Mesenchymal stem cell (in vitro differentiated cells and primary cell): Measurements from ENCODE around the gene DTNB.
A peak's percentile ranks its signal among the peaks of the same experiment; 100 is the strongest.

Experiments
- DNase-seq: peaks from one replicate; pipeline ENCODE4 v3.0.0-alpha.2; 2013
- H2AFZ ChIP-seq: one replicate; pipeline ENCODE4 v1.6.1; 2013; ENCODE audit warnings: low read depth, mild to moderate bottlenecking, control low read depth, inconsistent platforms, low read length, moderate library complexity
- H2AK5ac ChIP-seq: 2 replicates; pipeline ENCODE4 v1.6.1; 2013; ENCODE audit warnings: low read length, moderate library complexity, mild to moderate bottlenecking, inconsistent platforms; ENCODE audit not compliant: severe bottlenecking
- H2BK120ac ChIP-seq: one replicate; pipeline ENCODE4 v1.6.1; 2013; ENCODE audit warnings: low read depth, mild to moderate bottlenecking, inconsistent platforms, low read length, moderate library complexity
- H2BK12ac ChIP-seq, 2 experiments: one replicate each; pipeline ENCODE4 v1.6.1; 2013; ENCODE audit warnings: inconsistent platforms in 2 of 2, low read length in 2 of 2, mild to moderate bottlenecking in 2 of 2, moderate library complexity in 2 of 2, control low read depth in 1 of 2
- H2BK15ac ChIP-seq: one replicate; pipeline ENCODE4 v1.6.1; 2013; ENCODE audit warnings: mild to moderate bottlenecking, low read depth, inconsistent platforms; ENCODE audit not compliant: poor library complexity, severe bottlenecking
- H2BK5ac ChIP-seq: 2 replicates; pipeline ENCODE4 v1.6.1; 2013; ENCODE audit warnings: low read depth, mild to moderate bottlenecking, low read length, control low read depth, inconsistent platforms; ENCODE audit not compliant: poor library complexity, severe bottlenecking
- H3K14ac ChIP-seq, 2 experiments: one replicate each; pipeline ENCODE4 v1.6.1; 2013; ENCODE audit warnings: inconsistent platforms in 2 of 2, low read length in 2 of 2, control low read depth in 1 of 2, mild to moderate bottlenecking in 1 of 2, moderate library complexity in 1 of 2
- H3K18ac ChIP-seq, 2 experiments: one replicate each; pipeline ENCODE4 v1.6.1; 2013; ENCODE audit warnings: inconsistent platforms in 2 of 2, low read length in 2 of 2, control low read depth in 1 of 2, low read depth in 1 of 2, mild to moderate bottlenecking in 1 of 2
- H3K23ac ChIP-seq, 2 experiments: one replicate each; pipeline ENCODE4 v1.6.1; 2013; ENCODE audit warnings: inconsistent platforms in 2 of 2, low read length in 2 of 2, mild to moderate bottlenecking in 2 of 2, moderate library complexity in 2 of 2, control low read depth in 1 of 2
- H3K27ac ChIP-seq: 2 replicates; pipeline ENCODE4 v1.5.1; 2013; ENCODE audit warnings: mild to moderate bottlenecking, moderate library complexity, low read length, control low read depth, inconsistent platforms; ENCODE audit not compliant: poor library complexity, severe bottlenecking
- H3K27me3 ChIP-seq, 2 experiments: 2 replicates each; pipeline versions ENCODE4 v1.6.1 to v1.7.0; 2013; ENCODE audit warnings: low read length in 2 of 2, mild to moderate bottlenecking in 2 of 2, moderate library complexity in 2 of 2, control low read depth in 1 of 2, inconsistent platforms in 1 of 2; ENCODE audit not compliant: control insufficient read depth in 1 of 2, insufficient read depth in 1 of 2
- H3K36me3 ChIP-seq, 2 experiments: 2 replicates each; pipeline versions ENCODE4 v1.6.1 to v1.7.0; 2013; ENCODE audit warnings: low read length in 2 of 2, control low read depth in 1 of 2, inconsistent platforms in 1 of 2, low read depth in 1 of 2, mild to moderate bottlenecking in 1 of 2; ENCODE audit not compliant: insufficient read depth in 2 of 2, control insufficient read depth in 1 of 2
- H3K4ac ChIP-seq, 2 experiments: one replicate each; pipeline ENCODE4 v1.6.1; 2013; ENCODE audit warnings: inconsistent platforms in 2 of 2, low read length in 2 of 2, mild to moderate bottlenecking in 2 of 2, moderate library complexity in 2 of 2, control low read depth in 1 of 2, low read depth in 1 of 2
- H3K4me1 ChIP-seq: 2 replicates; pipeline ENCODE4 v1.6.1; 2013; ENCODE audit warnings: low read depth, low read length, control low read depth; ENCODE audit not compliant: control insufficient read depth, insufficient read depth
- H3K4me2 ChIP-seq: 2 replicates; pipeline ENCODE4 v1.6.1; 2013; ENCODE audit warnings: low read length, mild to moderate bottlenecking, inconsistent platforms; ENCODE audit not compliant: poor library complexity, severe bottlenecking
- H3K4me3 ChIP-seq, 2 experiments: 2 replicates each; pipeline versions ENCODE4 v1.5.1 to v1.7.0; 2013; ENCODE audit warnings: low read length in 2 of 2, mild to moderate bottlenecking in 2 of 2, control low read depth in 1 of 2, low read depth in 1 of 2; ENCODE audit not compliant: insufficient read depth in 1 of 2
- H3K79me1 ChIP-seq: replicated peaks from 2 replicates; pipeline ENCODE4 v1.6.1; 2013; ENCODE audit warnings: mild to moderate bottlenecking, control low read depth, low read length, inconsistent platforms; ENCODE audit not compliant: poor library complexity, severe bottlenecking
- H3K9ac ChIP-seq: 2 replicates; pipeline ENCODE4 v1.7.0; 2013; ENCODE audit warnings: mild to moderate bottlenecking, low read length, moderate library complexity
- H3K9me3 ChIP-seq: 2 replicates; pipeline ENCODE4 v1.7.0; 2013; ENCODE audit warnings: mild to moderate bottlenecking, low read length; ENCODE audit not compliant: control insufficient read depth
- H4K8ac ChIP-seq: one replicate; pipeline ENCODE4 v1.6.1; 2013; ENCODE audit warnings: inconsistent platforms, mild to moderate bottlenecking, low read length, moderate library complexity
- H4K91ac ChIP-seq: one replicate; pipeline ENCODE4 v1.6.1; 2013; ENCODE audit warnings: mild to moderate bottlenecking, low read length, inconsistent platforms
- WGBS: methylation state at CpG from one replicate; pipeline ENCODE4 v1.1.7; 2013; ENCODE audit warnings: mixed read lengths; 5-methylcytosine and 5-hydroxymethylcytosine counted together

Gene DTNB

DNA sequence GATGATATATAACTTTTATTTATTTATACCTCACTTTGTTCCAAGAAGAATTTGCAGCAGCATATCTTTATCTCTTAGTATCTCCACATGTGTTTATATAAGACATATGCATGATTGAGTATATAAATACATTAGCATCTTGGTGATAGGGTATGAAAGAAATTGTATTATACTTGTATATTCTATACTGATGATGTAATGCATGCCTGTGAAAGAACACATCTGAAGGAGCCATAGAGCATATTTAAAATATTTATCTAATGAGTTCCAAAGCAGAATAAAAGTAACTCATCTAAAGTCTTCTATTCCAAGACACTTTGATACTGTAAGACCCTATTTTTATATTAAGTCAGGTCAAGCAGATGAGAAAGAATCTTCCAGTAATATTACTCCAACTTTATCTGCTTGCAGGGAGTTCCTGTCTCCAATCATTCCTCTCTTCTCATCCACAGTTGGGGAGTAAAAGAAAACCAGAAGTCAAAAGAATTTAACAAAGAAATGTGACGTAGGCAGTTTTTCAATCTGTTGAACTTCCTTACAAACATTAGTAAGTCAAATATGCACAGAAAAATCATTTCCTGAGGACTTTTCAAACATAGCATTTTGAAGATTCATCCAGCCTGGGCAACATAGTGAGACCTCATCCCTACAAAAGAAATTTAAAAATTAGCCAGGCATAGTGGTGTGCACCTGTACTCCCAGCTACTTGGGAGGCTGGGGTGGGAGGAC lies 76.7 kb downstream of the DTNB start:
- Histone ChIP-seq H2AFZ (no peak overlapping the region), H2BK120ac (no peak overlapping the region), H2BK12ac (no peak overlapping the region), H2BK15ac (no peak overlapping the region), H3K36me3 (no peaks in the 10 kb centered on the region), H3K23ac (no peak overlapping the region), H3K9me3 (no peaks in the 10 kb centered on the region), H3K4me3 (no peak overlapping the region), H4K8ac (no peak overlapping the region), H3K4me1 (no peaks in the 10 kb centered on the region), H4K91ac (no peak overlapping the region), H3K27ac (peak overlapping the region; percentile 30), H3K4ac (no peak overlapping the region), H3K18ac (no peak overlapping the region), H3K4me2 (no peak overlapping the region), H3K27me3 (no peaks in the 10 kb centered on the region), H3K14ac (no peak overlapping the region), H3K9ac (no peak overlapping the region), H2BK5ac (no peak overlapping the region), H2AK5ac (no peak overlapping the region), H3K79me1 (peaks cover 2% of the 10 kb centered on the region)
- DNase-seq: no peak
- 100% methylated on average over 1 of the region's 1 CpG for WGBS

DNA sequence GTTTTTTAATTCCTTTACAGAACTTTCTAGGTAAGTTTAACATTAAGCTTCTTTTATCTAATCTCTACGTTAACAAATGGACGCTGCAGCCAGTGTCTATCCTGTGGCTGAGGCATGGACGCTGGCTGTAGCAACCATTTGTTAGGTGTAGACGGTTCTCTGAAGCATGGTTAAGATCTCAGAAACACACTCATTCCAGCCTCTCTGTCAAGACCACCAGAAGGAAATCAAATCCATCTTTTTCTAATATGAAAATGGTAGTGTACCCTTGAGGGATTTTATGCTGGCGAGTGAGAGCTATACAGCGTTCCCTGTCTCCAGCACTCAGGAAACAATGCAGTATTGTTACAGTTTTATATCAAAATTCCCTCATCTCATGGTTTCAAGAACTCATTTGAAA lies 78.0 kb downstream of the DTNB start:
- no peak overlapping the region for H3K4me3 ChIP-seq
- H3K27me3 ChIP-seq: no peaks in the 10 kb centered on the region
- H3K9ac ChIP-seq: no peak overlapping the region
- no peak overlapping the region for H3K4me2 ChIP-seq
- peaks cover 2% of the 10 kb centered on the region for H3K79me1 ChIP-seq
- H2AFZ ChIP-seq: no peak overlapping the region
- no peak overlapping the region for H2BK15ac ChIP-seq
- DNase-seq: no peak
- no peak overlapping the region for H3K14ac ChIP-seq
- WGBS: 97% methylated on average over 4 of the region's 6 CpGs
- H2BK12ac ChIP-seq: no peak overlapping the region
- H2BK5ac ChIP-seq: no peak overlapping the region
- H3K4me1 ChIP-seq: peaks cover 5% of the 10 kb centered on the region
- no peak overlapping the region for H2AK5ac ChIP-seq
- H4K8ac ChIP-seq: no peak overlapping the region
- H3K23ac ChIP-seq: no peak overlapping the region
- no peaks in the 10 kb centered on the region for H3K9me3 ChIP-seq
- H4K91ac ChIP-seq: no peak overlapping the region
- no peak overlapping the region for H3K27ac ChIP-seq
- no peak overlapping the region for H3K4ac ChIP-seq
- H2BK120ac ChIP-seq: no peak overlapping the region
- H3K36me3 ChIP-seq: peaks cover 0 to 5% of the 10 kb centered on the region in 2 experiments
- H3K18ac ChIP-seq: no peak overlapping the region

DNA sequence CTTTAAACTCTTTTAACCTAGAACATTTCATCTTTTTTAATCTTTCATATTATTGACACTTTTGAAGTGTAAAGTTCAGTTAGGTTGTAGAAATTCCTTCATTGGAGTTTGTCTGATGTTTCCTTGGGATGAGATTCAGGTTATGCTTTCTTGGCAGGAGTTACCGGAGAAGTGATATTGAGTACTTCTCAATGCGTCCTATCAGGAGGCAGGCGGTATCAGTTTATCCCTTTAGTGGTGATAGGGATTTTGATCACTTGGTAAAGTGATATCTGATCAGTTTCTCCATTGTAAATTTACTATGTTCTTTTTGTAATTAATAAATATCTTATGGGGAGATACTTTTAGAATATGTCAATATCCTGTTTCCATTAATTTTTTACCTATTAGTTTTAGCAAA lies 78.4 kb downstream of the DTNB start:
- no peak overlapping the region for H2BK5ac ChIP-seq
- H3K79me1 ChIP-seq: peaks cover 2% of the 10 kb centered on the region
- no peak overlapping the region for H2AFZ ChIP-seq
- no peak overlapping the region for H2BK15ac ChIP-seq
- H4K8ac ChIP-seq: no peak overlapping the region
- DNase-seq: no peak
- H3K4me3 ChIP-seq: no peak overlapping the region
- H3K4ac ChIP-seq: no peak overlapping the region
- no peak overlapping the region for H3K4me2 ChIP-seq
- no peak overlapping the region for H3K9ac ChIP-seq
- no peak overlapping the region for H4K91ac ChIP-seq
- 96% methylated on average over 2 of the region's 3 CpGs for WGBS
- no peaks in the 10 kb centered on the region for H3K9me3 ChIP-seq
- H3K23ac ChIP-seq: no peak overlapping the region
- peaks cover 0 to 5% of the 10 kb centered on the region in 2 experiments for H3K36me3 ChIP-seq
- H3K14ac ChIP-seq: no peak overlapping the region
- peaks cover 5% of the 10 kb centered on the region for H3K4me1 ChIP-seq
- H3K18ac ChIP-seq: no peak overlapping the region
- no peak overlapping the region for H3K27ac ChIP-seq
- H3K27me3 ChIP-seq: no peaks in the 10 kb centered on the region
- H2BK12ac ChIP-seq: no peak overlapping the region
- no peak overlapping the region for H2AK5ac ChIP-seq
- H2BK120ac ChIP-seq: no peak overlapping the region

DNA sequence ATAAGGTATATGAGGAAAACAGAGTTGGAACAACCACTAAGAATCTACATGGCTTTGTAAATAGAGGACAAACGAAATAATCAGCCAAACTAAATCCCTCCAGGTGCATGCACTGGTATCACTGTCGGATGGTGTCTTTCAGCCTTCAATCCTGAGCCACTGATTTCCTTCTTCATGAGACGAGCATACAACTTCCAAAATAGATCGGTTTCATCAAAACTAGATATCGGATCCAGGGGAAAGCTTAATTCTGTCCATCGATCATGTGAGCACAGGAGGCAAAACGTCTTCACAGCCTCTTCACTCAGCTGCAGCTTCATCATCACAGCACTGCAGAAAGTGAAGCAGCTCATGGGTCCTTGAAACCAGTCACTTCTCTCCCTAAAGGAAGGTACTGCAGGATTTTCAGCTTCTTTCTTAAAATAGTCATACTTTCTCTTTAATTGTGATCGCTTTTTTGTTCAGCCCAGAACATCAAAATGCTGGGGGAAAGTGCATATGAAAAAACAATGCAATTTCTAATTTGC lies 80.5 kb downstream of the DTNB start:
- no peak overlapping the region for H4K91ac ChIP-seq
- H3K27me3 ChIP-seq: no peaks in the 10 kb centered on the region
- peaks cover 7% of the 10 kb centered on the region for H3K4me1 ChIP-seq
- no peak for DNase-seq
- no peak overlapping the region for H2BK120ac ChIP-seq
- H2AFZ ChIP-seq: no peak overlapping the region
- WGBS: 91% methylated on average over 7 of the region's 8 CpGs
- H3K4me2 ChIP-seq: no peak overlapping the region
- H2BK12ac ChIP-seq: no peak overlapping the region
- no peak overlapping the region for H3K18ac ChIP-seq
- H3K79me1 ChIP-seq: peaks cover 2% of the 10 kb centered on the region
- H3K14ac ChIP-seq: no peak overlapping the region
- H3K9ac ChIP-seq: peak overlapping the region; percentile 86
- no peak overlapping the region for H3K4ac ChIP-seq
- H3K9me3 ChIP-seq: no peaks in the 10 kb centered on the region
- no peak overlapping the region for H3K27ac ChIP-seq
- H3K23ac ChIP-seq: no peak overlapping the region
- peaks cover 0 to 10% of the 10 kb centered on the region in 2 experiments for H3K36me3 ChIP-seq
- H2BK15ac ChIP-seq: no peak overlapping the region
- peak overlapping the region in 1 of 2 experiments; percentile 68 for H3K4me3 ChIP-seq
- H2BK5ac ChIP-seq: no peak overlapping the region
- H4K8ac ChIP-seq: no peak overlapping the region
- no peak overlapping the region for H2AK5ac ChIP-seq
